Stimulated activated CD4-positive, alpha-beta T cell treated with anti-CD3 and anti-CD28 coated beads, Interleukin-2, amount 100 ng/mL, for 24 hours (primary cell): ENCODE data around the gene MDK.

ENCODE experiments used
- DNase-seq, 2 donors: peaks; one replicate each; pipeline ENCODE4 v3.0.0-alpha.2; 2020

The MDK gene

GRCh38 chr11:46348566-46349401, 32.7 kb upstream of the MDK start:
- DNase-seq = peak; percentile 55 to 66

DNA sequence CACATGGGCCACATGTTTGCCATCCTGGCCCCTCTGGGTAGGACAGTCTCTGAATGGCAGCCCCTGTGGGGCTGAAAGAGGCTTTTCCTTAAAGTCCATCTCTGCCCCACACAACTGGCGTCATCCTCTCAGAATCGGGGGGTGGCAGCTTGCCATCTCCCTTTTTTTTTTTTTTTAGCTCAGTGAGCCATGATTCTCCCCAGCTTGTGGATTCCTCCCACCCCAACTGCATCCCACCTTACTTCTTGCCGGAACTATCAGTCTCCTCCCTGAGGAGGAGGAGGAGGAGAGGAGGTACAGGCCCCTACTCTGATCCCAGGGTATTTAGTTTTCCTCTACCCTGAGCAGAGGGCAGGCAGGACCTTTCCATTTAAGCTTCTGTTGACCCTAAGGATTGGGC, 30.8 kb upstream of the MDK start:
- no peak for DNase-seq

- no peak for DNase-seq
Measured at GRCh38 chr11:46351148-46351547, 30.3 kb upstream of the MDK start.

DNA sequence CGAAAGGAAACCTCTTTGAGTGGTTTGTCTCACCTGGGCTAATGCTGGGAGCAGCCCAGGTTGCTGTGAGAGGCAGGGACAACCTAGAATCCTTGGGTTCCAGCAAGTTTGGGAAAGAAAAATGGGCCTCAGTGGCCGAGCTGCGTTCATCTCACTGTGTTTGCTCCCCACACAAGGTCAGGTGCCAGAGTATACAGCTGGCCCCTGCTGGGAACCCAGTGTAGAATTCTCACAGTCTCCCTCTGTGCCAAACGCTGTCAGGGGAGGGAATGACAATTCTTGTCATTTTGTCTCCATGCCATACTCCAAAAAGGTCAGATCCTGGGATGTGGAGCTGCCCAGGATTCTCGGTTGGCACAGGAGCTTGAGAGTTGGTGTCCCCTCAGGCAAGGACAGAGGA, 29.9 kb upstream of the MDK start:
- no peak for DNase-seq

DNA sequence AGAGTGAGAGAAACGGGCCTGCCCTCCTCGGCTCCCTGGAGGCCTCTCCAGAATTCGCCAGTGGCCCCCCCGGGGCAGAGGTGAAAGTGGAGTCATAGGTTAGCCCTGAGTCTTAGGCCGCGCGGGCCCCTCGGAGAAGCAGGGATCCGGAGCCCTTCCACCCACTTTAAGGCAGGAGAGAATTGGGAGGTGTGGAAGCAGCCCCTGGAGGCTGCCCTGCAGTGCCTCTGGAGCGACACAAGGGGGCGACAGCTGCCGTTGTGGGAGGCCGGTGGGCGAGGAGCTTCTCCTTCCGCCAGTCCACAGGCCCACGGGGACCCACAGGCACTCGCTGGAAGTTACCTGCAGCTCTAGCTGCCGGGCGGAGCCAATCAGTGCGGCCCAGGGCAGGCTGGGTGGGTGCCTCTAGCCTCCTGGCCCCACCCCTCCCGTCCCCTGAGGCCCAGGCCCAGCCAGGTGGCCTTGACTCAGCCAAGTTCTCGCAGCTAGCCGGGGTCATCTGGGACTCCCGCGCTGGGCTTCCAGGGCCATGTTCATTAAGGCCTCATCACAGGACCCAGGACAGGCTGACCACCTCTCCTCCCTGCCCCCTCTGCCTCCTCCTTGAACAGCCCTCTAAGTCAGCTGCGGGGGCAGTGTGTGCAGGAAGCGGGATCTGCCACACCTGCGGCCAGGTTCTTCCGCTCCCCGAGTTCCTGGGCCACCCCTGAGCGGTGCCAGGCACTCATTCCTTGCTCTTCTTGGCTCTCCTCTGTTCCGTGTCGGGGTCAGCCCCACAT, 29.2 kb upstream of the MDK start:
- peak; percentile 76 to 77 for DNase-seq

- DNase-seq = peak; percentile 68 to 75
Measured at GRCh38 chr11:46353698-46354097, 27.8 kb upstream of the MDK start.

DNA sequence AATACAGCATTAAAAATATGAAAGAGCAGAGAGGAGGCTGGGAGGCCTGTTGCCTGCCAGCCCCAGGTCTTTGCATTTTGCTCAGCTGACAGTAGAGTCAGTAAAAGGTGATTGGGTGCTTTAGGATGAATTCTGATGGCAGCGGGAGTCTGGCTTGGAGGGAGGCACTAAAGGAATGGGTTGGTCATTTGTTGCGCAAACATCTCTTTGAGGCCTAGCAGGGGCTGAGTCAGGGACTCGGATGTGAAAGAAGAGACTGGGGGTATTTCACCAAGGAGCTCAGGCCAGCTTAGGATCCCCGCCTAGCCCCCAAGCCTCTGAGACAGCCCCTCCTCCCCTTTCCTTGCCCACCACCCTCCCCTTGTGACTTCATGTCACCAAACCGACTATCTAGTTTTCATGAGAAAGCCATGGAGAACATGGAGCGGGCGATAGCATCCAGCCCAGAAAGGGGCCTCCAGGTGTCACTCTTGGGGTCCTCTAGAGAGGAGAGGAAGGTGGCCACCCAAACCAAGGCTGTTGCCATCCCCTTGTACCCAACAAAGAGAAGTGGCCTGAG, 24.5 kb upstream of the MDK start:
- no peak for DNase-seq

DNA sequence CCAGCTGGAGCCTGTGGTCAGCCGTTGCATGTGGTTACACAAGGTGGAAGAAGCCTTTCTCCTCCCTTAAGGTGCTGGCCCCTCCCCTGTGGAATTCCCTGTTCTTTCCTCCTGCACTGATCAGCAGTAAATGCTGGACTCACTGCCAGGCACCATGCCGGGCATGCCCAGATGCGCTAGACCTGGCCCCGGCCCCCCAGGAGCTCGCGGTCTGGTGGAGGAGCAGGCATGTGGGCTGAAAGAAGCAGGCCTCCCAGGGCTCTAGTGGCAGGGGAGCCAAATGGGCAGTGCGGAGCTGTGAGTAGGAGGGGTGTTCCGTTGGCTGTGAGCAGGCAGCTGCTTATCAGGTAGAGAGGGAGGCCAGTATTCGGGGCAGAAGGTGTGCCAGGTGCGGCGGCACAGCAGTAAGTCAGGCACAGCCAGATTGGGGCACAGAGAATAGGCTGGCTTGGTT, 24.0 kb upstream of the MDK start:
- DNase-seq = no peak

- no peak for DNase-seq
Measured at GRCh38 chr11:46359953-46360352, 21.5 kb upstream of the MDK start.

GRCh38 chr11:46360878-46361277, 20.6 kb upstream of the MDK start:
- no peak for DNase-seq

DNA sequence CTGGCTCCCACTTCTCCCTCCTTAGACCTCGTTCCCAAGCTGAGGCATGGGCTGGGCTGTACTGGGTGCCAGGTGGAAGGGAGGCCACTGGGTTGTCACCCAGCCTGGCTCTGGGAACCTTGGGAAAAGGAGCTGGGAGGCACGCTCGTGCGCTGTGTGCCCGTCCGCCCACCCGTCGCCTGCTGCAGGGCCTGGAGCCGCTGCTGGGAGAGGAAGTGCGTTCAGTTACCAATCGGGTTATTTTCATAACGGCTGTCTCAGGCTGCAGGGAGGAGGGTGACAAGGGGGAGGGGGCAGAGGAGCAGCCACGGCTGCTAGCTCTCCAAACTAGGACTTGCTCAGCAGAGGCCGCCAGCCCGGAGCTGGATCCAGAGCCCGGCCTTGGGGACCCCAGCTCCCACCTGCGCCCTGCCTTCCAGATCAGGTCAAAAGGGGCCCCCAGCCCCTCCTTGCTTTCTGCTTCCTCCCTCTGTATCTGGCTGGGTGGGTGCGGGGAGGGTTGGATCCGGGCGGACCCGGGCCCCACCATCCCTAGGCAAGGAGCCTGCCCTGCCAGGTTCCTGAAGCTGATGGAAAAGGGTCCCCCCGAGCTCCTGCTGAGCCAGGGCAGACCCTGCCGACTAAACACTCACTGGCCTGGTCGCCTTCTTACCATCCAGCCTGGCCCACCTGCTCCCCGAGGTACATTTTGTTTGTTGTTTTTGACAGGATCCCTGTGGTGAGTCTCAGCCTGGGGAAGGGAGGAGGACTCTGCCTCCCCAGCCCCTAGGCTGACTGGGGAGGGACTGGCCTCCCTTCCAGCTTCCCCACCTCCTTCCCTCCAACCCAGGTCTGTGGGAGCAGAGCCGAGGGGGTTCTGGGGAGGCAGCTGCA, 19.9 kb upstream of the MDK start:
- peak; percentile 69 to 71 for DNase-seq

- DNase-seq = no peak
Measured at GRCh38 chr11:46362156-46363030, 19.1 kb upstream of the MDK start.

DNA sequence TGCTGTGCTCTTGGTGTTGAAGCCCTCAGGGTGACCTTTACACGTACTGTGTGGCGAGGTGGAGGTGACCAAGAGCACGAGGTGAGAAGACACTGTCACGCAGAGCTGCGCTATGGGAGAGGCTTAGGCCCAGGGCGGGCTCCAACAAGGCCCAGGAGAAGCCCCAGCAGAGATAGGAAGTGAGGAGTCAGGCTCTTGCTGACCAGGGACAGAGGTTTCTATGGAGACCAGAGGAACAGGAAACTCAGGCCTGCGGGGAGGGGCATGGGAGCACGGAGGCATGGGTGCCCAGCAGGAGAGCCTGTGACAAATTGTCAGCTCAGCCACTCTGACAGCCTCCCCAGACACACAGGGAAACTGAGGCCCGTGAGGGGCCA, 18.4 kb upstream of the MDK start:
- no peak for DNase-seq

- no peak for DNase-seq
Measured at GRCh38 chr11:46363455-46364005, 17.9 kb upstream of the MDK start.

GRCh38 chr11:46364056-46364455, 17.4 kb upstream of the MDK start:
- no peak for DNase-seq

DNA sequence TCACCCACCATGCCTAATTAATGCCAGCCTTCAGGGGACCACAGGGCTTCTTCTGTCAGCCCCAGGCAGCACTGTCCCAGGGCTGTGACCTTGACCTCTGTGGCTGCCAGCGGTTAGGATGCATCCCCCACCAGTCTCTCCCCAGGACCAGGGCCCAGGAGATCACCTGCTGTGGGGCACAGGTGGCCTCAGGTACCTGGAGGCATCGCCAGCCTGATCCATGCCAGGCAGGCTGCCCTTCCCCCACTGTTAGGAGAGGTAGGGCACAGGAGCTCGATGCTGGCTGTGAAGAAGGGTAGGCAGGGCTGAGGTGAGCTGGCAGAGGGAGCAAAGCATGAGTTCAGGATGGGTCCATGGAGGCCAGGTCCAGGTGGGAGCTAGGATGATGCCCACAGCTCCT, 16.7 kb upstream of the MDK start:
- DNase-seq = no peak

GRCh38 chr11:46366260-46366659, 15.2 kb upstream of the MDK start:
- DNase-seq = no peak

DNA sequence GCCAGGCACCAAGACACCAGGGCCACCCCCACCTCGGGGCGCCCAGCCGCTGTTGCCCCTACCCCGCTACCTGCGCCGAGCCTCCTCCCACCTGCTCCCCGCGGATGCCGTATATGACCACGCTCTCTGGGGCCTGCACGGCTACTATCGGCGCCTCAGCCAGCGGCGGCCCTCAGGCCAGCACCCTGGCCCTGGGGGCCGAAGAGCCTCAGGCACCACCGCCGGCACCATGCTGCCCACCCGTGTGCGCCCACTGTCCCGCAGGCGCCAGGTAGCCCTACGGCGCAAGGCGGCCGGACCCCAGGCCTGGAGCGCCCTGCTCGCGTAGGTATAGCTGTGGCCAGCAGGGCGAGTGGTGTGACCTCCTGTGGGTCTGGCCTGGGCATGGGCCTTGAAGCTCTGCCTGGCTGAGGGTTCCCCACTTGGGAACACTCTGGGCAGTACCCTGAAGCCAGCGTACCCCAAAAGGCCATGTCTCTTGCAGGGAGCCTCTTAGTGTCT, 14.8 kb upstream of the MDK start:
- no peak for DNase-seq

- peak; percentile 79 to 83 for DNase-seq
Measured at GRCh38 chr11:46367244-46367915, 14.1 kb upstream of the MDK start.

DNA sequence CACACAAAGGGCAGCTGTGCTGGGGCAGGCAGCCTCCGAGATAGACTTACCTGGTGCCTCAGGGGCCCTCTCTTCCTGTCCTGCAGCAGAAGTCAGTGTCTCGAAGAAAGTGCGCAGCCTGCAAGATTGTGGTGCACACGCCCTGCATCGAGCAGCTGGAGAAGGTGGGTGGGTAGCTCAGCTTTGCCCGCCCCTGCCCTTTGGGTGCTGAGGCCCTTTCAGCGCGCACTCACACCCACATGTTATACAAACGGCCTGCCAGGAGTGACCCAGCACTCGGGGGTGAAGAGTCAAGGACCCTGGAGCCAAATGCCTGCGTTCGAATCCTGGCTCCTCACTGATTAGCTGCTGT, 13.6 kb upstream of the MDK start:
- DNase-seq = no peak
